SW 1271 (cell line): Measurements from ENCODE around the gene SOBP.

Experiments used
- DNase-seq, 2 experiments: peaks; one replicate each; lab custom pipeline; 2025; lab: John Stamatoyannopoulos, UW

Gene SOBP

GRCh38 chr6:107585815-107586435 lies 96.0 kb downstream of the SOBP start:
- no peak for DNase-seq

- DNase-seq, result no peak
Observed at GRCh38 chr6:107587451-107587850, 97.5 kb downstream of the SOBP start.

GRCh38 chr6:107589199-107589598 lies 99.3 kb downstream of the SOBP start:
- no peak for DNase-seq

GRCh38 chr6:107589934-107590333 lies 100.0 kb downstream of the SOBP start:
- DNase-seq, result no peak

- DNase-seq, result no peak
Observed at GRCh38 chr6:107590378-107590777, 100.5 kb downstream of the SOBP start.

GRCh38 chr6:107591346-107591745 lies 101.4 kb downstream of the SOBP start:
- no peak for DNase-seq

GRCh38 chr6:107592806-107593205 lies 102.9 kb downstream of the SOBP start:
- no peak for DNase-seq

- DNase-seq, result no peak
Observed at GRCh38 chr6:107594736-107595135, 104.8 kb downstream of the SOBP start.

GRCh38 chr6:107598091-107598490 lies 108.2 kb downstream of the SOBP start:
- DNase-seq, result no peak

- no peak for DNase-seq
Observed at GRCh38 chr6:107599043-107599442, 109.1 kb downstream of the SOBP start.

GRCh38 chr6:107600121-107600520 lies 110.2 kb downstream of the SOBP start:
- DNase-seq, result no peak

- DNase-seq, result no peak
Observed at GRCh38 chr6:107600936-107601335, 111.0 kb downstream of the SOBP start.

GRCh38 chr6:107601406-107601805 lies 111.5 kb downstream of the SOBP start:
- no peak for DNase-seq

- no peak for DNase-seq
Observed at GRCh38 chr6:107602321-107603005, 112.5 kb downstream of the SOBP start.

GRCh38 chr6:107603006-107603370 lies 113.1 kb downstream of the SOBP start:
- no peak for DNase-seq

- no peak for DNase-seq
Observed at GRCh38 chr6:107604549-107604948, 114.6 kb downstream of the SOBP start.

- no peak for DNase-seq
Observed at GRCh38 chr6:107606407-107606806, 116.5 kb downstream of the SOBP start.

- DNase-seq, result no peak
Observed at GRCh38 chr6:107607116-107607515, 117.2 kb downstream of the SOBP start.

GRCh38 chr6:107611094-107611810 lies 121.3 kb downstream of the SOBP start:
- no peak for DNase-seq

- no peak for DNase-seq
Observed at GRCh38 chr6:107612762-107613415, 123.0 kb downstream of the SOBP start.

GRCh38 chr6:107613651-107614379 lies 123.9 kb downstream of the SOBP start:
- no peak for DNase-seq

- DNase-seq, result no peak
Observed at GRCh38 chr6:107614828-107615227, 124.9 kb downstream of the SOBP start.
